ENCODE results near the gene ISYNA1.

Gene ISYNA1

GRCh38 chr19:18465214-18465963, 27.5 kb upstream of the ISYNA1 start:
- TF ChIP-seq CEBPB (IDR thresholded peaks at IDR 0.05) (no peak), YY1 (IDR thresholded peaks at IDR 0.05; ENCODE audit: low read depth) (no peak)

DNA sequence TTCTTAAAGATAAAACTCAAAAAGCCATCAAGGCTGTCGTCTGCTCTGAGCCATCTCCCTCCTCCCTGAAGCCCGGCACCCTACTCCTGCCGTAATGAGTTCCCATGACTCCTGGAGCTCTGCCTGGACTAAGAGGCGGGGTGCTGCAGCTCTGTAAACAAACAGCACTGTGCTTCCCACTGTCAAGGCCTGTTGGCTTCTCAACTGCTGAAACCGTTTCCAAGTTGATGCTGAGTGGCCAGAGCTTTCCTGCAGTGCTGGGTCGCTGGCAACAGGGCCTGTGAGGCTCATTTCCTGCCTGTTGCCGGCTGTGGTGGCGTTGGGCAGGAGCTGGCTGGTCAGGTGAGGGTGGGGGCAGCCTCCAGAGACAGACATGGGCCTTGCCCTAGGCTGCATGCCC, 26.7 kb upstream of the ISYNA1 start:
- TF ChIP-seq, protein P1, sequence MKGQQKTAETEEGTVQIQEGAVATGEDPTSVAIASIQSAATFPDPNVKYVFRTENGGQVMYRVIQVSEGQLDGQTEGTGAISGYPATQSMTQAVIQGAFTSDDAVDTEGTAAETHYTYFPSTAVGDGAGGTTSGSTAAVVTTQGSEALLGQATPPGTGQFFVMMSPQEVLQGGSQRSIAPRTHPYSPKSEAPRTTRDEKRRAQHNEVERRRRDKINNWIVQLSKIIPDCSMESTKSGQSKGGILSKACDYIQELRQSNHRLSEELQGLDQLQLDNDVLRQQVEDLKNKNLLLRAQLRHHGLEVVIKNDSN (IDR thresholded peaks at IDR 0.05): no peak
- TF ChIP-seq CREB1 (IDR thresholded peaks at IDR 0.05; ENCODE audit: low read depth) (no peak), ZBTB7A (IDR thresholded peaks at IDR 0.05; ENCODE audit: low read depth) (no peak), EGR1 (IDR thresholded peaks at IDR 0.05) (no peak)

GRCh38 chr19:18461471-18461870, 23.5 kb upstream of the ISYNA1 start:
- TF ChIP-seq REST (IDR thresholded peaks at IDR 0.05; ENCODE audit: low read depth) (no peak), TEAD4 (IDR thresholded peaks at IDR 0.05) (no peak), ZBTB7A (IDR thresholded peaks at IDR 0.05; ENCODE audit: low read depth) (0 out of 2 replicates have a peak, but pooled peaks have one; percentile 28)

GRCh38 chr19:18460900-18461299, 23.0 kb upstream of the ISYNA1 start:
- no peak for TF ChIP-seq RAD21 (IDR thresholded peaks at IDR 0.05; ENCODE audit: low read depth)
- no peak for TF ChIP-seq EP300 (IDR thresholded peaks at IDR 0.05; ENCODE audit: borderline replicate concordance)
- TF ChIP-seq YY1 (IDR thresholded peaks at IDR 0.05; ENCODE audit: low read depth): no peak
- no peak for TF ChIP-seq REST (IDR thresholded peaks at IDR 0.05; ENCODE audit: low read depth)
- no peak for TF ChIP-seq CREB1 (IDR thresholded peaks at IDR 0.05; ENCODE audit: low read depth)
- no peak for TF ChIP-seq TEAD4 (IDR thresholded peaks at IDR 0.05)
- no peak for TF ChIP-seq EGR1 (IDR thresholded peaks at IDR 0.05)

DNA sequence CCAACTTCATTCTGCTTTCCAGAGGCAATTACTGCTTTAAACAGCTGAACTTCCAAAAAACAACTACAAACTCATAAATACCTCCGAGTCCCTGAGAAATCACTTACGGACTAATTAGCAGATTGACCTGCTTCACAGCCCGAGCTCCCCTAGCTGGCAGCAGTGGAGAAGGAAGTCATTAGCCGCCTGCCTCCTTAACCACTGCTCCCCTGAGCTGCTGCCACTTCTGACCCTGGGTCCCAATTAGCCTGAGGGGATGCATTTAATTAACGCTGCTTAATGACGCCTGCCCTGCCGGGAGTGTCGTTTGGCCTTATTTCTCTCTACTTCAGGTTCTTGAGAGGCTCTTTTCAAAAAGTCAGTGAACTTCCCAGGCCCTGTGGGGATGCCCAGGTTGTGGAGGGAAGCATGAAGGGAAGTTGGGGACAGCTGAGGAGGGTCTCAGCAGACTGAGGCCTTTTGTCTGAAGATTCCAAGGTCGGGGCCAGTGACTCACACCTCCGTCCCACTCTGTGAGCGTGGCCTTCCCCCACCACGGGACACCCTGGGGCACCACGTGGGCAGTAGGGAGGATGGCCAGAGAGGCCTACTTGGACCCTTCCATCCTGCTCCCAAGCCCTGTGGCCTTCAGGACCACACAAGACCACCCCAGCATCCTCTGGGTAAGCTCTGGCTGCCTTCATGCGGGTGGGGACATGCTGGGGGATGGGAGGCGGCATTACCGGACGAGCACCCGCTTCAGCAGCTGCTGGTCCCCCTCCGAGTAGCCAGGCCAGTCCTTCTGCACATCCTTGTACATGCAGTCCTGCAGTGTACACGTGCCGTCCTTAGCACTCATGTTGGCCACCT, 19.8 kb upstream of the ISYNA1 start:
- TF ChIP-seq RAD21 (IDR thresholded peaks at IDR 0.05; ENCODE audit: low read depth) (no peak), TEAD4 (IDR thresholded peaks at IDR 0.05) (no peak), FOXM1 (IDR thresholded peaks at IDR 0.05; ENCODE audit: borderline replicate concordance, low read depth) (no peak), CREB1 (IDR thresholded peaks at IDR 0.05; ENCODE audit: low read depth) (no peak), YY1 (IDR thresholded peaks at IDR 0.05; ENCODE audit: low read depth) (no peak), EGR1 (IDR thresholded peaks at IDR 0.05) (no peak), NFIC (IDR thresholded peaks at IDR 0.05) (no peak), EP300 (IDR thresholded peaks at IDR 0.05; ENCODE audit: borderline replicate concordance) (no peak), REST (IDR thresholded peaks at IDR 0.05; ENCODE audit: low read depth) (no peak), ZBTB7A (IDR thresholded peaks at IDR 0.05; ENCODE audit: low read depth) (no peak)

- TF ChIP-seq TEAD4 (IDR thresholded peaks at IDR 0.05) (no peak), YY1 (IDR thresholded peaks at IDR 0.05; ENCODE audit: low read depth) (no peak), REST (IDR thresholded peaks at IDR 0.05; ENCODE audit: low read depth) (no peak)
- TF ChIP-seq, protein P1 (IDR thresholded peaks at IDR 0.05): no peak
Measured at GRCh38 chr19:18456974-18457373, 19.0 kb upstream of the ISYNA1 start.
